Medulla oblongata (tissue), 1 donor: ENCODE measurements around the gene KCNMB1.
A peak's percentile ranks its signal among the peaks of the same experiment; 100 is the strongest.

Experiments used
- DNase-seq: peaks from one replicate; pipeline ENCODE4 v3.0.0-alpha.2; 2015; ENCODE audit errors: extremely low spot score

Gene KCNMB1

GRCh38 chr5:170388818-170389549 is at the start of gene KCNMB1:
TSS of gene KCNMB1 (minus strand) at chr5:170389367. CDS start at chr5:170385447, 3,920 bp downstream.
- DNase-seq, result peak; percentile 50

DNA sequence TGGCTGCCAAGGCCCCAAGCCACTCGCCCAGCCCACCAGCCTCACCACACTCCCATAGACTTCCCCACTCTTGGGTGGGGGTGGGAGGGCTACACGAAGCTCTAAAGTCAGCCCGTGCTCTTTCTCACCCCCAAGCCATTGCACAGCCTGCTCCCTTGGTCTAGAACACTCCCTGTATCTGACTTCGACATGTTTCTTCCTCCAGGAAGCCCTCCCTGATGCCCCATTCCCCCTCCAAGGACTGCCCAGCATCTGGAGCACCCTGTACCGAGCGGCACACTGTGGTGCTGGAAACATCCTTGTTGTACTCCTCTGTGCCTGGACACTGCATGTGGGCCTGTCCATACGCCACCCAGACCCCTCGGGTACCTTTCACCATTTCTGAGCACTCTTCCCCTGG is 49.4 kb upstream of the KCNMB1 start:
- DNase-seq, result no peak

DNA sequence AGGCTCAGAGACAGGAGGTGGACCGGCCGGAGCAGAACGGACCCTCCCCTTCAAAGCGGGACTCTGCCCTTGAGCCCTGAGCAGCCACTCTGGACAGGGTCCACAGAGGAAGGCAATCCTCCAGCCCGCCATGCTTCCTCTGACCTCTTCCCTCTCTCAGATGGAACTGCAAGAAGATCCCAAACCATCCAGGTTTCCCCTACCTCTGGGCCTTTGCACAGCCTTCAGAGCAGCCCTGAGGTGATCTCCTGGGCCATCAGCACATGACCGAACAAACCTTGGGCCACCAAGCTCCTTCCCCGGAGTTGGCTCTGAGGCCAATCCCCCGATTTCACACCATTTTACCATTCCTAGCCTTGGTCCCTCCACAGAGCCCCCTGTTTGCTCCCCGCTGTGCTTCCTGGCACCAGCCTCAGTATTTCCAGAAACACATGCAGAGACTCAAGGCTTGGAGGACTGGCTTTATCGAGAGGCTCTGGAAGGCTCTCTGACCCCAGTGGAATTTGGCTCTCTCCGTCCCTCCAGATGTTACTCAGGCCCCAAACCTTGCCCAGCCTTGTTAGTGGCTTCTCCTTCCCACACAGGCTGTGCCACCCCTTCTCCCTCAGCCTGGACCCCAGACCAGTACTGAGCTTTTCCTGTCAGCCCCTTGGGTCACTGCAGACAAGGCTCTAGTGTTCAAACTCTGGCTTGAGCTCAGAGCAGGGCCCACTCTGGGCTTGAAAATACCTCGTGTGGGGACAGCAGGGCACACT is 48.6 kb upstream of the KCNMB1 start:
- no peak for DNase-seq

DNA sequence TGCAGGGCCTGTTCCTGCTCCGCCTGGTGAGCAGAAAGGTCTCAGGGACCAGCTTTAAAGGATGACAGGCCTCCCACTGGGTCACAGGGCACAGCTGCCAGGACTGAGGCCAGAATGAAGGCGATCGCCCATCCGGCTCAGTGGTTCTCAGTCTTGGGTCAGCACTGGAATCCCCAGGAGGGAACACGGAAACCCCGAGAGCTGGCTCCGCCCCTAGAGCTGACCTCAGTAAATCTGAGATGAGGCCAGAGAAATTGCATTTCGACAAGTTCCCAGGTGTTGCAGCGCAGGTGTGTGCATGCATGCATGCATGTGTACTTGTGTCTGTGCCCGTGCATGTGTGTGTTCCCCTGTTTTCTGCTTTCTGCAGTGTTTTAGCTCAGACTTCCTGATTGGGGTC is 47.2 kb upstream of the KCNMB1 start:
- DNase-seq, result no peak

DNA sequence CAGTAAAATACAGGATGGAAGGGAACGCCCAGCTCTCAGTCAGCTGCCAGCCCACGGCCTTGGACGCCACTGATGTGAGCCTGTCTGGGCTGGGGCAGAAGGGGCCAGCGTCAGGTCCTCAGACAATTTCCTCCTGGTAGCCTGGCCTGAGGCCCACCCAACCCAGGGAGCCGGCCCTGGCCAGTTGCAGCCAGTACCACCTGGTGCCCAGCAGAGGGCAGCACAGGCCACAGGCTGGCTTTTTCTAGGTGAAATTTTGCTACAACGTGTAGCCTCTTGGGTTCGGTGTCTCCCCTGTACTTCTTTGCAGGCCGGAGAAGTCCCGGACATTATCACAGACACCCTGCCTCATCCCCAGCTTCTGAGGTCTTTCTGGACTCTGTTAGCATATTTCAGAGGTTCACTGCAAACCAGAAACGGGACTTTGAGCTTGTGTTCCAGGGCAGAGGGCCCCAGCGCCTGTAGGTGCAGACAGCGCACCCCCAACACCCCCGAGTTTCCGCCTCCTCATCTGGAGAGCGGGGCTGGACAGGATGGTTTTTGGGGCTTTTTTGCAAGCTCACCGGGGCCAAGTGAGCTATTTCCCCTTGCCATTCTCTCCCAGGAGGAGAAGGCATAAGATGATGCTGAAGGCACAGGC is 45.9 kb upstream of the KCNMB1 start:
- peak; percentile 73 for DNase-seq

- DNase-seq, result no peak
These were observed 43.5 kb upstream of the KCNMB1 start for GRCh38 chr5:170432669-170433068.

DNA sequence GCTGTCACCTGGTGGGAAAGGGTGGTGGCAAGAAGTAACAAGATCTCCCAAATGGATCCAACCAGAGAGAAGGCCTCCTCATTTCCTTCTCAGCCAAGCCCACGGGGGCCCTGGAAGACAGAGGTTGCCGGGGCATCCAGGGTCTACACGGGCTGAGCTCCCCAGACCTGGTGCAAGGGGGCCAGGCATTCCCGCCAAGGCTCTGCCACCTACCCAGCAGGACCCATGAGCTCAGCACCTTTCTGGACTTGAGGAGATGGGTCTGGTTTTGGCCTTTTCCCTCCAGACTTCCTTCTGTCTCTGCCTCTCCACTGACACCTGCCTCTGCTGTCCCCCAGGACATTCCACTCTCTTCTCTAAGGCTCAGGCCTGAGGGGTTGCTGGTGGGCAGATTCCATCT is 42.4 kb upstream of the KCNMB1 start:
- DNase-seq, result no peak

- DNase-seq, result no peak
These were observed 41.8 kb upstream of the KCNMB1 start for GRCh38 chr5:170430866-170431437.

- no peak for DNase-seq
These were observed 41.1 kb upstream of the KCNMB1 start for GRCh38 chr5:170430256-170430655.

DNA sequence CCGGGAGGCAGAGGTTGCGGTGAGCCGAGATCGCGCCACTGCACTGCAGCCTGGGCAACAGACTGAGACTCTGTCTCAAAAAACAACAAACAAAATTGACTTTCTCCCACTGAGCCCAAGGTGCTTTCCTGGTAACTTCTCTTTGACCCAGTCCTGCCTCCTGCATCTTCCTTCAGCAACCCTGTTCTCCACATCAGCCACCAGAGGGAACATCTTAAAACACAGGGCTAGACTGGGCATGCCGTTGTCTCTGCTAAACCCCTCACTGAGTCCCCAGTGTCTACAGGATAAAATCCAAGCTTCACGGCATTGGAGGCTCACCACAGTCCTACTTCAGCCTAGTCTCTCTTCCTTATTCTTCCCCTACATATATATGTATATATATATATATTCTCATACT is 39.8 kb upstream of the KCNMB1 start:
- no peak for DNase-seq

GRCh38 chr5:170427672-170428236 is 38.6 kb upstream of the KCNMB1 start:
- no peak for DNase-seq

- no peak for DNase-seq
These were observed 37.6 kb upstream of the KCNMB1 start for GRCh38 chr5:170426786-170427185.

DNA sequence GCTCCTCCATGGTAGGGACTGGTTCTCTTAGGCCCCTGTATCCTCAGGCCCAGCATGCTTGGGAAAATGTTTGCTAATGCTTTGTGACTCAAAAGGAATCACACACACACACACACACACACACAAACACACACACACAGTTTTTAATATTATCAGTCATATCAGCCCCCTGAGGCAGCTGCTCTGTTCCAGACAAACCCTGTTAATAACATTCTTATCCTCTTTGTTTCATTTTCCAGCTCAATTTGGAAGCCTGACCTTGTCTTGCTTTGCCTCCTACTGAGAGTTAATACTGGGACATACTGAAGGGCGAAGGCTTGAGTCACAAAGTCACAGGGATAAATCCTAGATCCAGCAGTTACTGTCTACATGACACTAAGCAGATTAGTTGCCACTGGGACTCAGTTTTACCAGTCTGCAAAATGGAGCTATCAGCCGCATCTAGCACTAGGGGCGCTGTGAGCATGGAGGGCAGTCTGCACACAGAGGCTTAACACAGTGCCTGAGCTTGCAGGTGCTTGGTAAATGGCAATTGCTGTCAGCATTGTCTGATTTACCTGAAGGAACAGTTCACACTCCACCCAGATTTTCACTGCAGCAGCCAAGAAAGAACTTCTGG is 37.1 kb upstream of the KCNMB1 start:
- no peak for DNase-seq

GRCh38 chr5:170425731-170426130 is 36.6 kb upstream of the KCNMB1 start:
- DNase-seq, result no peak

DNA sequence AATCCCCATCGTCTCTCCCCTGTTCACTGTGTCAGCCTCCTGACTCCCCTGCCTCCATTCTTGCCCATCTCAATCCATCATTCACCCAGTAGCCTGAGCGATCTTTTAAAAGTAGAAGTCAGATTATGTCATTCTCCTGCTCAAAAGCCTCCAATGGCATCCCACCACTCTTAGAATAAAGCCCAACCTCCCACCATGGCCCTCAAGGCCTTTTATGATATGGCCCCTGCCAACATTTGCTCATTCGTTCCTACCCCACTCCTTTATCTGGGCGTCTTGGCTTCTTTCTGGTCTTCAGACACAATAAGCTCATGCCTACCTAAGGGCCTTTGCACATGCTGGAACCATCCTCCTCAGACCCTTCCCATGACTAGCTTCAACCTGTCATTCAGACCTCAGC is 35.5 kb upstream of the KCNMB1 start:
- DNase-seq, result no peak

DNA sequence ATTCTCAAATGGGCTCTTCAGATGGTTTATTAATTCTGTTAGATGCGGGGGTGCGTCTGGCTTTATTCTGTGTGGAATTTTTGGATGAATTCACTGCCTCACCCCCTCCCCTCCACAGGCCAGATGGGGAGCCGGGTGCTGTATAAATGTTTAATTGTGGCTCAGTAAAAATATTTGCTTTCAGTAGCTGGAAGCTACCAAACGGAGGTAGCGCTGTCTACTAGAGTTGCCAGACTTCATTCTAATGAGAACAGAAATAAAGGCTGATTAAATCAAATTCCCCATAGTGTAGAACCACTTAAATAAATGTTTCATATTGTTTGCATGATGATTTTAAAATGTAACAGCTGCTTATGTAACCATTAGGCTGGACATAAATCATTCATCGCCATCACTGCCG is 34.5 kb upstream of the KCNMB1 start:
- no peak for DNase-seq

DNA sequence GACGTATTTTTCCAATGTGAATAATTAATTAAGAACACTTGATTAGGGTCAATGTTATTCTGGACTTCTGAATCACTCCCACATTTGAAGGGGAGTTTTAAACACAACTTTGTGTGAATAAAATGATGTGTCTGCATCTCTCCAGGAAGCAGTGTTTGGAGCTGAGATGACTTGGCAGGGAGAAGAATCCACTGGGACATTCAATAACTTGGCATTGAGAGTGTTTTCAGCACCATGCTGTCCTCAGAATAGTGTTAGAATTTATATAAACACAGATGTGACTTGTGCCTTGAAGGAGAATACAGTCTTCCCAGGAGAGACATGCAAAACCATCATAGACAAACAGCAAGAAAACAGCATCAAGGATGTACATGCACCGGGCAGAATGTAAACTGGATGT is 32.7 kb upstream of the KCNMB1 start:
- no peak for DNase-seq

GRCh38 chr5:170420806-170421412 is 31.7 kb upstream of the KCNMB1 start:
- peak; percentile 89 for DNase-seq

GRCh38 chr5:170419643-170420042 is 30.5 kb upstream of the KCNMB1 start:
- no peak for DNase-seq

DNA sequence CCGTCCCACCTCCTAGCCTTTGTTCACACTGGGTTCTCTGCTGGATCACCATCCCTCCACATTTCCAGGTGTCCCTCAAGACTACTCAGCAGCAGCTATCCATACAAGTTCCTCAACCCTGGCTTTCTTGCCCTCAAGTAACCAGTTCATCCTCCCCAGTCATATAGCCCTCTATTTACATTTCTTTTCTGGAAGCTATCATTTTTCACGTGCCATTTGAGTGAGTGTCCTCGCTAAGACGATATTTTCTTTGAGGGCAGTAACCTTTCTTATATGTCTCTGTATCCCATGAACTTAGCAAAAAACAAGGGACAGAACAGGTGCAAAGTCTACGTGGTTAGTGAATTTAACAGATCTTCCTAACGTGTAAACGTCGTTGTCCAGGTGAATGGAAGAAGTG is 29.6 kb upstream of the KCNMB1 start:
- DNase-seq, result no peak

DNA sequence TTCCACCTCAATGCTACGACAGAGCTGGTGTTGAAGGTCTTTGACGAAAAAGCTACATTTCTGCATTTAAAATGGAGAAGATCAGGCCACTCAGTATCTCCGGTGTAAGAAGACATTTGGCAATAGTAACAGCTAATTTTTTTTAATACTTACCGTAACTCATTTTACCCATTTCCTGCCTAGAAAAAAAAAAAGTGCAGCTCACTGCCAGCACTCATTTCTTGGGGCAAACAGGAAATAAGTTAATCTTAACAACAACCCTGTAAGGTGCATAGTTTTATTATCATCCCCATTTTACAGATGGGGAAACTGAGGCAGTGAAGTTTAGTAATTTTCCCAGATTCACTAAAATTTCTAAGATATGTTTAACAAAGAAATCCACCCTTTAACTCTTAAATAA is 27.4 kb upstream of the KCNMB1 start:
- DNase-seq, result no peak
